Measurements from ENCODE around the gene ZDBF2.

DNA sequence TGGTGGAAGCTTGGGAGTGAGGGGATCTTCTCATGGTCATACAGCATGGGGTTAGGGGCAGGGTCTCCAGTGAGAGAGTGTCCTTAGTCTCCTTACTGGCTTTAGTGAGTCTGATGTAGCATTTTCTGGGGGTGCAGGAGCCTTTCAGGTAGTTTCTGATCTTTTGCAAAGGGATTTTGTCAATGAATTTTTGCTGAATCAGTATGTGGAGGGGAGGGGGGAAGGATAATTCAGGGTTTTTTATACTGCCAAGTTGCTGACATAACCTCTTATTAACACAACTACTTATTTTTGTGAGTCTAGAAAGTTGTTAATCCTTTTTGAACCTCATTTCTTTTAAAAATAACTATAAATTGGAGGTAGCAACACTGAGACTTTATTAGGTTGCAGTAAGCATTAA is 35.3 kb upstream of the ZDBF2 start:
- TF ChIP-seq, protein P1, sequence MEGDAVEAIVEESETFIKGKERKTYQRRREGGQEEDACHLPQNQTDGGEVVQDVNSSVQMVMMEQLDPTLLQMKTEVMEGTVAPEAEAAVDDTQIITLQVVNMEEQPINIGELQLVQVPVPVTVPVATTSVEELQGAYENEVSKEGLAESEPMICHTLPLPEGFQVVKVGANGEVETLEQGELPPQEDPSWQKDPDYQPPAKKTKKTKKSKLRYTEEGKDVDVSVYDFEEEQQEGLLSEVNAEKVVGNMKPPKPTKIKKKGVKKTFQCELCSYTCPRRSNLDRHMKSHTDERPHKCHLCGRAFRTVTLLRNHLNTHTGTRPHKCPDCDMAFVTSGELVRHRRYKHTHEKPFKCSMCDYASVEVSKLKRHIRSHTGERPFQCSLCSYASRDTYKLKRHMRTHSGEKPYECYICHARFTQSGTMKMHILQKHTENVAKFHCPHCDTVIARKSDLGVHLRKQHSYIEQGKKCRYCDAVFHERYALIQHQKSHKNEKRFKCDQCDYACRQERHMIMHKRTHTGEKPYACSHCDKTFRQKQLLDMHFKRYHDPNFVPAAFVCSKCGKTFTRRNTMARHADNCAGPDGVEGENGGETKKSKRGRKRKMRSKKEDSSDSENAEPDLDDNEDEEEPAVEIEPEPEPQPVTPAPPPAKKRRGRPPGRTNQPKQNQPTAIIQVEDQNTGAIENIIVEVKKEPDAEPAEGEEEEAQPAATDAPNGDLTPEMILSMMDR (IDR thresholded peaks at IDR 0.05), result no peak
- TF ChIP-seq POLR2A (IDR thresholded peaks at IDR 0.05), result no peak
